IMR-90 (cell line): Measurements from ENCODE around the gene ZNF274. TPM values are rescaled to one million over a fixed set of nuclear protein-coding genes. Genes with fewer than 3 reads are reported as not detected.

Experiments
- ATAC-seq: fragments of 200-7000 bp; cut with Tn5 transposase; 2 replicates; pipeline ENCODE4 v1.9.1; 2020; ENCODE audit warnings: low read depth, mild to moderate bottlenecking, moderate library complexity
- BruUV-seq: library from RNA; stranded (reverse); fragments of 400-500 nt; replicated peaks from 2 replicates; lab custom pipeline; 2021; lab: Mats Ljungman, UMichigan
- CTCF ChIA-PET: fragments of 300-600 bp; formaldehyde crosslinking; extraction: SDS; loops from one replicate; lab custom pipeline; 2021; ENCODE audit warnings: antibody characterized with exemption; lab: Yijun Ruan, JAX
- POLR2A ChIA-PET: fragments of 300-600 bp; sonication (Branson Sonifier 250); formaldehyde crosslinking; loops from one replicate; lab custom pipeline; 2022; ENCODE audit warnings: antibody characterized with exemption; ENCODE audit not compliant: unreplicated experiment; lab: Charles Lee
- DNase-seq: peaks from one replicate; pipeline ENCODE4 v3.0.0; 2013
- H2AFZ ChIP-seq: replicated peaks from 2 replicates; pipeline ENCODE3; 2013; ENCODE audit warnings: low read length, mild to moderate bottlenecking; ENCODE audit not compliant: poor library complexity
- H2AK5ac ChIP-seq: 2 replicates; pipeline ENCODE4 v1.6.1; 2013; ENCODE audit warnings: low read depth, low read length, inconsistent platforms
- H2AK9ac ChIP-seq: replicated peaks from 2 replicates; pipeline ENCODE3; 2013; ENCODE audit warnings: mild to moderate bottlenecking, low read depth, low read length, moderate library complexity; ENCODE audit not compliant: poor library complexity
- H2BK120ac ChIP-seq: 2 replicates; pipeline ENCODE4 v1.6.1; 2013; ENCODE audit warnings: low read depth, low read length, inconsistent platforms
- H2BK15ac ChIP-seq: 3 replicates; pipeline ENCODE4 v1.6.1; 2013; ENCODE audit warnings: low read depth, low read length, inconsistent platforms
- H2BK20ac ChIP-seq: 2 replicates; pipeline ENCODE4 v1.6.1; 2013; ENCODE audit warnings: low read depth, mild to moderate bottlenecking, inconsistent platforms, low read length, moderate library complexity
- H2BK5ac ChIP-seq: 2 replicates; pipeline ENCODE4 v1.6.1; 2013; ENCODE audit warnings: mild to moderate bottlenecking, low read depth, low read length, inconsistent platforms; ENCODE audit not compliant: poor library complexity, severe bottlenecking
- H3K14ac ChIP-seq: replicated peaks from 2 replicates; pipeline ENCODE4 v1.6.1; 2013; ENCODE audit warnings: low read depth, low read length, inconsistent platforms
- H3K18ac ChIP-seq: 2 replicates; pipeline ENCODE4 v1.6.1; 2013; ENCODE audit warnings: low read depth, low read length, control low read depth
- H3K23ac ChIP-seq: 2 replicates; pipeline ENCODE4 v1.6.1; 2013; ENCODE audit warnings: low read depth, low read length, inconsistent platforms
- H3K27ac ChIP-seq: 2 replicates; pipeline ENCODE4 v1.5.1; 2013; ENCODE audit warnings: mild to moderate bottlenecking, control low read depth, low read length; ENCODE audit not compliant: insufficient read depth
- H3K27me3 ChIP-seq: 2 replicates; pipeline ENCODE4 v1.6.1; 2013; ENCODE audit warnings: low read length; ENCODE audit not compliant: control insufficient read depth, insufficient read depth
- H3K36me3 ChIP-seq: 2 replicates; pipeline ENCODE4 v1.6.1; 2013; ENCODE audit warnings: low read length, mixed read lengths; ENCODE audit not compliant: control insufficient read depth, insufficient read depth
- H3K4ac ChIP-seq: 2 replicates; pipeline ENCODE4 v1.6.1; 2013; ENCODE audit warnings: low read depth, low read length, inconsistent platforms
- H3K4me1 ChIP-seq: 2 replicates; pipeline ENCODE4 v1.6.1; 2013; ENCODE audit warnings: low read length, mixed read lengths; ENCODE audit not compliant: control insufficient read depth, insufficient read depth
- H3K4me2 ChIP-seq: 2 replicates; pipeline ENCODE4 v1.6.1; 2013; ENCODE audit warnings: low read depth, mild to moderate bottlenecking, control low read depth, low read length, moderate library complexity
- H3K4me3 ChIP-seq: 2 replicates; pipeline ENCODE4 v1.5.1; 2013; ENCODE audit warnings: low read depth, mild to moderate bottlenecking, control low read depth, low read length, moderate library complexity; ENCODE audit not compliant: insufficient read depth
- H3K56ac ChIP-seq: 2 replicates; pipeline ENCODE4 v1.6.1; 2013; ENCODE audit warnings: low read length, inconsistent platforms; ENCODE audit not compliant: insufficient read depth; ENCODE audit errors: extremely low read depth
- H3K79me1 ChIP-seq, 2 experiments: 2 replicates each; pipeline ENCODE4 v1.6.1; 2013; ENCODE audit warnings: low read length in 2 of 2, inconsistent platforms in 1 of 2, low read depth in 1 of 2
- H3K9ac ChIP-seq: 2 replicates; pipeline ENCODE4 v1.6.1; 2013; ENCODE audit warnings: low read depth, low read length, control low read depth
- H3K9me1 ChIP-seq: 2 replicates; pipeline ENCODE4 v1.6.1; 2013; ENCODE audit warnings: low read length, inconsistent platforms; ENCODE audit not compliant: insufficient read depth
- H3K9me3 ChIP-seq: 2 replicates; pipeline ENCODE4 v1.6.1; 2013; ENCODE audit warnings: low read length; ENCODE audit not compliant: control insufficient read depth, insufficient read depth
- H4K20me1 ChIP-seq: 2 replicates; pipeline ENCODE4 v1.6.1; 2013; ENCODE audit warnings: low read length, inconsistent platforms; ENCODE audit not compliant: insufficient read depth
- H4K5ac ChIP-seq: 2 replicates; pipeline ENCODE4 v1.6.1; 2013; ENCODE audit warnings: mild to moderate bottlenecking, low read depth, low read length, control low read depth
- H4K8ac ChIP-seq, 2 experiments: 2 replicates each; pipeline ENCODE4 v1.6.1; 2013; ENCODE audit warnings: low read depth in 2 of 2, low read length in 2 of 2, control low read depth in 1 of 2, inconsistent platforms in 1 of 2
- H4K91ac ChIP-seq: 2 replicates; pipeline ENCODE4 v1.6.1; 2013; ENCODE audit warnings: low read depth, low read length, inconsistent platforms; ENCODE audit not compliant: insufficient read depth
- MAZ ChIP-seq: IDR thresholded peaks from 2 replicates; pipeline ENCODE4 v1.6.1; 2012; ENCODE audit warnings: low read depth, mild to moderate bottlenecking, low read length, improper control_type of control experiment, moderate library complexity, borderline replicate concordance
- RFX5 ChIP-seq: IDR thresholded peaks from 2 replicates; pipeline ENCODE4 v1.8.0; 2012; ENCODE audit warnings: low read depth, mild to moderate bottlenecking, low read length, moderate library complexity
- WGBS, 2 experiments: methylation state at CpG; one replicate each; pipeline versions ENCODE4 v1.1.5 to v1.1.7; 2013; ENCODE audit warnings: missing lambda C conversion rate in 2 of 2; ENCODE audit not compliant: insufficient read length in 1 of 2; ENCODE audit errors: extremely low coverage in 2 of 2; 5-methylcytosine and 5-hydroxymethylcytosine counted together
- dilution Hi-C: fragments of 300-500 bp; cut with HindIII; formaldehyde crosslinking; loops from one replicate; pipeline ENCODE4 v1.14.3; 2018; ENCODE audit warnings: low sequenced_read_pairs; ENCODE audit not compliant: unreplicated experiment
- in situ Hi-C: fragments of 300-500 bp; cut with MboI; formaldehyde crosslinking; loops from 3 replicates; pipeline ENCODE4 v1.14.3; 2019; ENCODE audit warnings: low sequenced_read_pairs, inconsistent platforms, mixed read lengths
- intact Hi-C: fragments of 100-400 bp; cut with micrococcal nuclease; formaldehyde crosslinking; loops from 2 replicates; pipeline ENCODE4 v1.10.0; 2022
- polyA plus RNA-seq, 3 experiments: library from polyadenylated mRNA; depleted of rRNA; stranded (reverse); fragments of >200 nt; gene quantifications; 2 replicates each; pipeline ENCODE4 v1.2.3, GENCODE V29; 2012; ENCODE audit warnings: low replicate concordance in 1 of 3
- total RNA-seq: library from RNA; depleted of rRNA; stranded (reverse); fragments of >200 nt; gene quantifications from 2 replicates; pipeline ENCODE4 v1.2.3, GENCODE V29; 2012

The ZNF274 gene
- total and polyA plus RNA-seq, 2 of the 4 experiments (the other 2 are of a cell fraction), result 12.1 to 15.2 TPM

DNA sequence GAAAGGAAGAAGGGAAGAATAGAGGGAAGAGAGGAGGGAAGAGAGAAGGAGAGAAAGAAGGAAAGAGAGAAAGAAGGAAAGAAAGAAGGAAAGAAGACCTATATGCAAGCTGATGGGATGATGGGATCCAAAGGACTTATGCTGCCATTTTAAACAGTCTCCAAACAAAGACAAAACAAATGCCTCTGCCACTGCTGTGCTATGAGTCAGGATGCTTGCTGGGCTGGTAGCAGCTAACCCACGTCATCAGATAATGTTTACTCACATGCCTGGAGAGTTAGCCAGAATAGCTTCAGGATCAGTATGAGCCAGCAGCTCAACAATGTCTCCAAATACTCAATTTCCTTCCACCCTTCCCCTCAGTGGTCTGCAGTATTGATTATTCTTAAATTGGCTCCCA, 12.0 kb upstream of the ZNF274 start:
- H2AK5ac ChIP-seq, result no peak overlapping the region
- no peak for ATAC-seq
- H3K4me1 ChIP-seq, result no peaks in the 10 kb centered on the region
- no peak overlapping the region for H3K9ac ChIP-seq
- POLR2A ChIA-PET, result interaction anchor here (0.7 kb wide), 2 partner anchors 12 to 350 kb away, joined by 3 to 17 read pairs; partner anchors contain the start of gene ZNF274
- H2BK120ac ChIP-seq, result no peak overlapping the region
- H2AFZ ChIP-seq, result no peak overlapping the region
- H2BK15ac ChIP-seq, result no peak overlapping the region
- no peaks in the 10 kb centered on the region for H3K9me1 ChIP-seq
- dilution Hi-C loops, result no loop called here
- H2BK5ac ChIP-seq, result no peak overlapping the region
- intact Hi-C loops, result no loop called here
- no peak overlapping the region for H3K4ac ChIP-seq
- no peak overlapping the region for H4K5ac ChIP-seq
- no peak overlapping the region for H4K91ac ChIP-seq
- CTCF ChIA-PET, result no interaction called here
- H3K56ac ChIP-seq, result no peak overlapping the region
- H4K20me1 ChIP-seq, result no peaks in the 10 kb centered on the region
- no CpG with 5 or more reads among the region's 1 CpG for WGBS, 2 experiments
- in situ Hi-C loops, result no loop called here
- TF ChIP-seq MAZ (no peak), RFX5 (no peak)
- H3K27me3 ChIP-seq, result no peaks in the 10 kb centered on the region
- H3K4me2 ChIP-seq, result no peak overlapping the region
- no peaks in the 10 kb centered on the region for H3K79me1 ChIP-seq
- H3K9me3 ChIP-seq, result peaks cover 72% of the 10 kb centered on the region
- BruUV-seq, result no TSS peak
- peak; percentile 42 for DNase-seq
- H2BK20ac ChIP-seq, result no peak overlapping the region
- H3K18ac ChIP-seq, result no peak overlapping the region
- H2AK9ac ChIP-seq, result no peak overlapping the region
- H3K36me3 ChIP-seq, result no peaks in the 10 kb centered on the region
- no peak overlapping the region for H3K27ac ChIP-seq
- H4K8ac ChIP-seq, result no peak overlapping the region
- no peak overlapping the region for H3K4me3 ChIP-seq
- H3K23ac ChIP-seq, result no peak overlapping the region
- H3K14ac ChIP-seq, result no peak overlapping the region
